GM12873 (cell line): ENCODE measurements around the gene CPZ.

ENCODE experiments used
- CTCF ChIP-seq: IDR thresholded peaks from 2 replicates; pipeline ENCODE4 v1.5.1; 2012; ENCODE audit warnings: low read depth, mild to moderate bottlenecking, moderate library complexity, low read length, control low read depth; ENCODE audit not compliant: insufficient read depth; ENCODE audit errors: missing control alignments

The CPZ gene

GRCh38 chr4:8558080-8558960 lies 34.2 kb upstream of the CPZ start:
- TF ChIP-seq CTCF: no peak

- TF ChIP-seq CTCF: no peak
Measured at GRCh38 chr4:8559011-8559410, 33.6 kb upstream of the CPZ start.

- TF ChIP-seq CTCF: no peak
Measured at GRCh38 chr4:8559524-8560264, 32.9 kb upstream of the CPZ start.

GRCh38 chr4:8560265-8561047 lies 32.1 kb upstream of the CPZ start:
- TF ChIP-seq CTCF: no peak

- TF ChIP-seq CTCF: no peak
Measured at GRCh38 chr4:8564595-8564994, 28.0 kb upstream of the CPZ start.

- TF ChIP-seq CTCF: no peak
Measured at GRCh38 chr4:8568068-8568668, 24.4 kb upstream of the CPZ start.
